Measurements from ENCODE around the gene SLC34A3.

Gene SLC34A3

GRCh38 chr9:137275588-137276472 is 45.1 kb downstream of the SLC34A3 start:
- DNase-seq (ENCODE audit: low read depth): no peak

- DNase-seq (ENCODE audit: low read depth): peak; percentile 51
Observed at GRCh38 chr9:137276473-137277328, 46.0 kb downstream of the SLC34A3 start.

- DNase-seq (ENCODE audit: low read depth): peak; percentile 89
Observed at GRCh38 chr9:137277329-137278041, 46.8 kb downstream of the SLC34A3 start, which contains the start of gene TOR4A. TSS of gene TOR4A (plus strand) at chr9:137277726. CDS start at chr9:137278690, 964 bp downstream.

- no peak for DNase-seq (ENCODE audit: low read depth)
Observed at GRCh38 chr9:137278061-137278701, 47.5 kb downstream of the SLC34A3 start.

- DNase-seq (ENCODE audit: low read depth): no peak
Observed at GRCh38 chr9:137278721-137279711, 48.3 kb downstream of the SLC34A3 start.

GRCh38 chr9:137279741-137280473 is 49.2 kb downstream of the SLC34A3 start:
- DNase-seq (ENCODE audit: low read depth): no peak

GRCh38 chr9:137280474-137281344 is 50.0 kb downstream of the SLC34A3 start:
- DNase-seq (ENCODE audit: low read depth): no peak

- DNase-seq (ENCODE audit: low read depth): no peak
Observed at GRCh38 chr9:137281345-137282116, 50.8 kb downstream of the SLC34A3 start.

Data from iris pigment epithelial cell (primary cell).